ENCODE results near the gene HOXD3.

GRCh38 chr2:176134035-176134434, 23.1 kb upstream of the HOXD3 start:
- TF ChIP-seq POLR2A (IDR thresholded peaks at IDR 0.05; ENCODE audit: extremely low read depth, insufficient read length) (no peak), CTCF (IDR thresholded peaks at IDR 0.05; ENCODE audit: low read depth, low read length) (no peak), MAX (IDR thresholded peaks at IDR 0.05; ENCODE audit: low read depth, low read length) (no peak), MYC (IDR thresholded peaks at IDR 0.05; ENCODE audit: low read depth, low read length) (no peak)
